ENCODE measurements around the gene DDX41.

DNA sequence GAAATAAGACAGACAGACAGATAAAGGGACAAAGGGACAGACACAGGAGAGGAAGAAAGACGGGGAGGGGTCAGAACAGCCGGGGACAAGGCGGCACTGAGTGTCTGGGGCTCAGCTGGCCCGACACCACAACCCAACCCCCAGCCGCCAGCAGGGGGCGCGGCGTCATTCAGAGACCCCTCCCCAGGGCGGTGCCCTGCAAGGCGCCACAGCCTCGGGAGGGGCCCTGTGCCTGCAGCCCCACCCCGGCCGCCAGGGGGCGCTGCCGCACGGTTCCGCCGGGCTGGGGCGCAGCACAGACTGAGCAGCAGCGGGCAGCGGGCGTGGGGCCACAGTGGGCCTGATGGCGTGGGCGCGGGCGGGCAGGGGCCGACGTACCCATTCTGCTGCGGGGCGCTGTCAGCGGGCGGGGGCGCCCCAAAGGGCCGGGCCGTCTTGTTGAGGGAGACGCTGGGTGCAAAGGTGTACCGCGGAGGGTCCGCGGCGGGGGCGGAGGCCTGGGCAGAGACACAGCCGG, 25.3 kb downstream of the DDX41 start:
- TF ChIP-seq, protein P1, sequence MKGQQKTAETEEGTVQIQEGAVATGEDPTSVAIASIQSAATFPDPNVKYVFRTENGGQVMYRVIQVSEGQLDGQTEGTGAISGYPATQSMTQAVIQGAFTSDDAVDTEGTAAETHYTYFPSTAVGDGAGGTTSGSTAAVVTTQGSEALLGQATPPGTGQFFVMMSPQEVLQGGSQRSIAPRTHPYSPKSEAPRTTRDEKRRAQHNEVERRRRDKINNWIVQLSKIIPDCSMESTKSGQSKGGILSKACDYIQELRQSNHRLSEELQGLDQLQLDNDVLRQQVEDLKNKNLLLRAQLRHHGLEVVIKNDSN (IDR thresholded peaks at IDR 0.05; ENCODE audit: borderline replicate concordance, extremely low read length, insufficient read depth, low read depth, low read length), result no peak
- TF ChIP-seq, protein P2, sequence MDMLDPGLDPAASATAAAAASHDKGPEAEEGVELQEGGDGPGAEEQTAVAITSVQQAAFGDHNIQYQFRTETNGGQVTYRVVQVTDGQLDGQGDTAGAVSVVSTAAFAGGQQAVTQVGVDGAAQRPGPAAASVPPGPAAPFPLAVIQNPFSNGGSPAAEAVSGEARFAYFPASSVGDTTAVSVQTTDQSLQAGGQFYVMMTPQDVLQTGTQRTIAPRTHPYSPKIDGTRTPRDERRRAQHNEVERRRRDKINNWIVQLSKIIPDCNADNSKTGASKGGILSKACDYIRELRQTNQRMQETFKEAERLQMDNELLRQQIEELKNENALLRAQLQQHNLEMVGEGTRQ (IDR thresholded peaks at IDR 0.05; ENCODE audit: borderline replicate concordance, low read depth, low read length), result no peak
- TF ChIP-seq, protein P3, sequence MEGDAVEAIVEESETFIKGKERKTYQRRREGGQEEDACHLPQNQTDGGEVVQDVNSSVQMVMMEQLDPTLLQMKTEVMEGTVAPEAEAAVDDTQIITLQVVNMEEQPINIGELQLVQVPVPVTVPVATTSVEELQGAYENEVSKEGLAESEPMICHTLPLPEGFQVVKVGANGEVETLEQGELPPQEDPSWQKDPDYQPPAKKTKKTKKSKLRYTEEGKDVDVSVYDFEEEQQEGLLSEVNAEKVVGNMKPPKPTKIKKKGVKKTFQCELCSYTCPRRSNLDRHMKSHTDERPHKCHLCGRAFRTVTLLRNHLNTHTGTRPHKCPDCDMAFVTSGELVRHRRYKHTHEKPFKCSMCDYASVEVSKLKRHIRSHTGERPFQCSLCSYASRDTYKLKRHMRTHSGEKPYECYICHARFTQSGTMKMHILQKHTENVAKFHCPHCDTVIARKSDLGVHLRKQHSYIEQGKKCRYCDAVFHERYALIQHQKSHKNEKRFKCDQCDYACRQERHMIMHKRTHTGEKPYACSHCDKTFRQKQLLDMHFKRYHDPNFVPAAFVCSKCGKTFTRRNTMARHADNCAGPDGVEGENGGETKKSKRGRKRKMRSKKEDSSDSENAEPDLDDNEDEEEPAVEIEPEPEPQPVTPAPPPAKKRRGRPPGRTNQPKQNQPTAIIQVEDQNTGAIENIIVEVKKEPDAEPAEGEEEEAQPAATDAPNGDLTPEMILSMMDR (IDR thresholded peaks at IDR 0.05 in 2 of 3, conservative IDR thresholded peaks at IDR 0.05 in 1 of 3; ENCODE audit: control insufficient read depth in 2 of 3, extremely low read depth in 1 of 3, insufficient read depth in 1 of 3, low read depth in 3 of 3, low read length in 3 of 3), result peak; percentile 18 to 44 (median 40); a peak in 5 of 6 replicates
- no peak for TF ChIP-seq WRNIP1 (IDR thresholded peaks at IDR 0.05; ENCODE audit: borderline replicate concordance, low read depth, low read length)
- TF ChIP-seq CBFB (IDR thresholded peaks at IDR 0.05; ENCODE audit: low read depth), result no peak

Measured in GM12878 (cell line).